NCI-H2081 treated with DMSO at 0.1 percent for 48 hours (cell line): ENCODE measurements around the gene RBM17.
"Not testable (repeated sequence)": the region's sequence is repeated elsewhere in the genome, so short reads cannot be mapped to it uniquely, and the experiment has no call there.

Experiments used
- DNase-seq: peaks from one replicate; lab custom pipeline; 2025; lab: John Stamatoyannopoulos, UW

The RBM17 gene

GRCh38 chr10:6161921-6162320 lies 73.1 kb downstream of the RBM17 start:
- no peak for DNase-seq

- DNase-seq: no peak
These were observed 73.9 kb downstream of the RBM17 start for GRCh38 chr10:6162589-6163356.

GRCh38 chr10:6163364-6164270 lies 74.8 kb downstream of the RBM17 start:
- no peak for DNase-seq

- DNase-seq: no peak
These were observed 75.6 kb downstream of the RBM17 start for GRCh38 chr10:6164271-6165095.

GRCh38 chr10:6165221-6165725 lies 76.4 kb downstream of the RBM17 start:
- DNase-seq: no peak

GRCh38 chr10:6165933-6166332 lies 77.1 kb downstream of the RBM17 start:
- not testable (repeated sequence) for DNase-seq
